HG02571 (cell line): ENCODE results near the gene PLAAT3.
"Not testable (repeated sequence)": the region's sequence is repeated elsewhere in the genome, so short reads cannot be mapped to it uniquely, and the experiment has no call there.

Experiments used
- ATAC-seq: cut with Tn5 transposase; IDR thresholded peaks from one replicate; pipeline ENCODE4 v1.9.1; 2021; ENCODE audit warnings: mild to moderate bottlenecking, moderate library complexity; ENCODE audit not compliant: unreplicated experiment

Gene PLAAT3

DNA sequence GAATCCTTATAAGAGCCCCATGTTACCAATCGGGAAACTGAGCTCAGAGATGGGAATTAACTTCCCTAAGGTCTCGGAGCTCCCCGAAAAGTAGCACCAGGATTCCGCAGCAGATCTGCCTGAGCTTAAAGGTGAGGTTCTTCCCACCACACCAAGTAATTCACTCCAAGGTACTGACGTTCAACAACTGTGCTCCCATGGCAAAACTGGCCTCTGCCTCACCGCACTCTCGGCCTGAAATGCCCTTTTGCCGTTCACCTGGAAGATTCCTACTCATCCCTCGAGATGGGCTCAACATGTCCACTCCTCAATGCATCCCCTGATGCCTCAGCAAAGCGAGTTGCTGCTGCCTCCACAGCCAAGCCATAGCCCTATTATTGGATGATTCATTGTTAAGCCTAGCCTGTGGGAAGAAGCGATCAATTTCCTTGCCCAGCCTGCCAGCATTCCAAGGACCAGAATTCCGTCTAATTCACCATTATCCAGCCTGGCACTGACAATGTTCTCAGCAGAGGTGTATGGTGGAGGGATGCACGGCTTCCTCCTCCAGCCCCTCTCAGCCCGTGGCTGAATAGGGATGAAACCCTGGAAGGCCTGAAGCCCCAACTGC lies 4.2 kb downstream of the PLAAT3 start:
- ATAC-seq: no peak

DNA sequence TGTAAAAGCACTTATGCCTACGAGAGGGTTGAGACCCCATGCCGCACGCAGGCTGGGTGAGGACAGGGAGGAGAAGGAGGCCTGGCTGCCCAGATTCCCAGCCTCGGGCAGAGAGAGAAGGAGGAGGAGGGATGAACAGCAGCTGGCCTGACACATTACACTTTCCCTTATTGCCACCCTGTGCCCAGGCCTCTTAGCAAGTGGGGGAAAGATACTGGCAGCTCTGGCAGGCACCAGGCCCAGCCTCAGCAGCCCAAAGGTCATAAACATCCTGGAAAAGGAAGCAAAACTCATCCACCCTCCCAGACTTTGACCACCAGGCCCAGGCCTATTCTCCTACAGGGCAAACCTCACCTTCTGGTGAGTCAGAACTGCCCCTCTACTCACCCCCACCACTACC lies 4.7 kb downstream of the PLAAT3 start:
- ATAC-seq: no peak

DNA sequence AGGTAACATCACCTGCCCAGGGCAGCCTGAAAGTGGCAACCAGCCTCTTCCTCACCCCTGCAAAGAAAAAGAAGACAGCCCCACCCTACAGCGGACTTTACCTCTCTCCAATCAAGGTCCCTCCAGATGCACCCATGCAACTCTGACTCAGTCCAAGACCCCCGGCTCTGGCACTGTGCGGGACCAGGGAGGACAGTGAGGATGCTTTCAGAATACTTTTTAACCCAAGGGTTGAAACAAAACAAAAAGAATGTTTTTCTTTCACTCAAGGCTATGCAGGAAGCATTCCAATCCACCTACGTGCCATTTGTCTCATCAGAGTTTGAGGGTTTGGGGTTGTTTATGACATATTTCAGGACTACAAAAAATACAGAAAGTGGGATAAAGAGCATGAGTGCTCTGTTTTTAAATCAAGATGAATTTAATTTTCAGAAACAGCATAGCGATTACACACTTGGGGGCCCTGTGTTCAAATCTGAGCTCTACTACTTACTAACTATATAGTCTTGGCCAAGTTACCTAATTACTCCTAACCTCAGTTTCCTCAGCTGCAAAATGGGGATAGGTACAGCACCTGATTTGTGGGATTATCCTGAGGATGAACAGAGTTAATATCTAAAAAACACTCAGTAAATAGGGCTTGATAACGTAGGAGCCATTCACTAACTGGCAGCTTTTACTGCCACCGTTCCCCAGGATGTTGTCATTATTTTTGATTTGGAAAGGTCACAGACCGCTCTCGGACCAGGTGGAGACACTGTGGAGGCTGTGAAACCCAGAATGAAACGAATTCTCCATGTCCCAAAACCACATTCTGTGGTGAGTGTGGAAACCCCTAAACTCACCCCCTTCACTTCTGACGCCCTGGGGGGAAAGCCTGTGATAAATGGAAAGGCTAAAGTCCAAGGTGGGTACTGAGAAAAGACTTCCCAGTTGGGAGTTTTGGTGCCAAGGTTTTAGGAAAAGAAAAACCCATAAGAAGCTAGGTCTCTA lies 5.6 kb downstream of the PLAAT3 start:
- no peak for ATAC-seq

DNA sequence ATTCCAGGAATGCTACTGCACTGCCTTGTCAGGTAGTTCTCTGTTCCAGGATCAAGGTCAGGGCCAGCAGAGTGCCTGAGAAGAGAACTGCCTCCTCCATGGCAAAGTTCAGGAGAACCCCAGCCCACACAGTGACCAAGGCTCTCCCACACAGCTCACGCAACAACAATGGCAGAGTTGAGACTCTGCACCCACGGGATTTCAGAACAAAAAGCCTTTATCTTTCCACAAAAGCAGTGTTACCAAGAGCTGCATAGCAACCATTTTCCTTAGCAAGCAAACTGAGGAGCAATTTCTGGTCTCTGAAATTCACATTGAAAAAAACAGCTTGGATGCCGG lies 11.1 kb downstream of the PLAAT3 start:
- ATAC-seq: no peak

- not testable (repeated sequence) for ATAC-seq
Observed at GRCh38 chr11:63602290-63603179, 11.7 kb downstream of the PLAAT3 start.

GRCh38 chr11:63599211-63600122 lies 14.8 kb downstream of the PLAAT3 start:
- no peak for ATAC-seq

DNA sequence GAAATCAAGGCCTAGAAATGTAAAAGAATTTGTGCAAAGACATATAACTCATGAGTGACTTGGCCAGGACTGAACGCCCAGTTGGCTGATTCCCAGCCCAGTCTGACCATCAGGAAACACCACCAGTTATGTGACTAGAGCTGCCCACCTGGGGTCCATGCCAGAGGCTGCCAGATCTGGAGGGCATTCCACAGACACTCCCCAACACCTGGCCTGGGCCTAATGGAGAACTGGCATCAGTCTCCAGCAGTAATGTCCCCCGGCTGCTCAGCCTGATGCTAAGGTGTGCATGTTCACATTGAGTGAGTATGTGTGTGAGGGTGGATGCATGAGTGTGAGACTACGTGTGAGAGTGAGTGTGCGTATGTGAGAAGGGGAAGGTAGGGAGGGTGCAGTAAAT lies 15.7 kb downstream of the PLAAT3 start:
- no peak for ATAC-seq

- ATAC-seq: no peak
Observed at GRCh38 chr11:63595296-63595695, 18.9 kb downstream of the PLAAT3 start.

- ATAC-seq: no peak
Observed at GRCh38 chr11:63592975-63593395, 21.2 kb downstream of the PLAAT3 start.

DNA sequence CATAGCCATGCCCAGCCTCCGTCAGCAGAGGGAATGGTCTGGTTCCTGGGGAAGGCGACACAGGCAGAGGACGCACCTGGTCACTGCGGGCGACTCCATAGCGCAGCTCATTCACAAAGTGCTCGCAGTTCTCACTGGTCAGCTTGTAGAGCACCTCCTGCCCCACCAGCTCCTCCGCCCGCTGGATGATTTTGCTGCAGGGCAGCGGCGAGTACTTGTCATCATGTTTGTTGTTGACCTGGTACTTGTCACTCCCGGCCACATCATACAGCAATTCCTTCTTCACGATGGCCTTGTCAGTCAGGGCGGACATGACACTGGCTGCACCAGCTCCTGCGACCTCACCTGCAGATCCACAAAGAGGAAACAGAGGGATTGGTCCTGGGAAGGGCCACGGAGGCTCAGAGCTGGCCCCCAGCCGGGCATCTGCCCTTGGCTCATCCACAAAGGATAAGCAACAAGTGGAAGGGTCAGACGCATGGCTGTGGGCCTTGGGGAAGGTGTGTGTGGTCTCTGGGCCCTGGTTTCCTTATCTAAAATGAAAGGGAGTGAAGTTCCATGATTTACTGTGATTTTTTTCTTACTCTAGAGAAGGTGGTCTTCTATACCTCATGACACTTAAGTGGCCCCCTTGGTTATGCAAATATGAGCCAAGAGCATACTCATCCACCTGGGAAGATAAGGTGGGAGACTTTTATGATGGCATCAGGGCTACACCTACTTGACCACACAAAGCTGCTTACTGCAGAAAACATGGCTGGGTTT lies 24.0 kb downstream of the PLAAT3 start:
- ATAC-seq: no peak

DNA sequence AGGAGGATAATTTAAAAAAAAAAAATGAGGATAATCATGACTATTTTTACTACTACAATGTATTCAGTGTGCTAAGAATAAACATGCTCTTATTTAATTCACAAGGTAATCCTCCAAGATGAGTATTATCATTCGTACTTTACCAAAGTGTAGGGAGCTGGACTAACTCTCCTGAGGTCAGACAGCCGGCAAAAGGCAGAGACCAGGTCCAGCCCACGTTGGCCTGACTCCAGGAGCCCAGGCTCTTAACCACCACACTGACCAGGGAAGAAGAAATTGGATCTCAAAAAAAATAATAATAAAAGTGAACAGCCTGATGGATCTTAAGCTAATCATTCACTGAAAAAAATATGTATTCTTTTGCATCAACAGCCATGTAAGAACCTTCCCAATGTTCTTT lies 25.2 kb downstream of the PLAAT3 start:
- ATAC-seq: no peak

GRCh38 chr11:63586451-63587166 lies 27.6 kb downstream of the PLAAT3 start:
- ATAC-seq: no peak

DNA sequence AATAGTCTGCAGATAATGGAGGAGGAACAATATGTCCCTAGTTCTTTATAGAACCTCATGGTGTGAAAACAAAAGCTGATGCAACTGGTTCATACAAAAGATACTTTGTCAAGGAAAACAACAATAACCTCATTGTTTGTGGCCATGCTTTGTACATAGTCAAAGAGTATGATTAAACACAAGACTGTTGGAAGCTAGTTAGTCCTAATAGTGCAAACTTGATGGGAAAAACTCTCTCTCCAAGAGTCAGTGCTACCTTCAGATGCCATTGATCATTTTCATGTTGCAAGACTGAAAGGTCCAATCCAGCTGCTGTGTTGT lies 30.9 kb downstream of the PLAAT3 start:
- ATAC-seq: no peak

GRCh38 chr11:63581224-63581623 lies 33.0 kb downstream of the PLAAT3 start:
- not testable (repeated sequence) for ATAC-seq

DNA sequence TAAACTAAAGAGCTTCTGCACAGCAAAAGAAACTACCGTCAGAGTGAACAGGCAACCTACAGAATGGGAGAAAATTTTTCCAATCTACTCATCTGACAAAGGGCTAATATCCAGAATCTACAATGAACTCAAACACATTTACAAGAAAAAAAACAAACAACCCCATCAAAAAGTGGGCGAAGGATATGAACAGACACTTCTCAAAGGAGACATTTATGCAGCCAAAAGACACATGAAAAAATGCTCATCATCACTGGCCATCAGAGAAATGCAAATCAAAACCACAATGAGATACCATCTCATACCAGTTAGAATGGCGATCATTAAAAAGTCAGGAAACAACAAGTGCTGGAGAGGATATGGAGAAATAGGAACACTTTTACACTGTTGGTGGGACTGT lies 35.4 kb downstream of the PLAAT3 start:
- ATAC-seq: not testable (repeated sequence)

DNA sequence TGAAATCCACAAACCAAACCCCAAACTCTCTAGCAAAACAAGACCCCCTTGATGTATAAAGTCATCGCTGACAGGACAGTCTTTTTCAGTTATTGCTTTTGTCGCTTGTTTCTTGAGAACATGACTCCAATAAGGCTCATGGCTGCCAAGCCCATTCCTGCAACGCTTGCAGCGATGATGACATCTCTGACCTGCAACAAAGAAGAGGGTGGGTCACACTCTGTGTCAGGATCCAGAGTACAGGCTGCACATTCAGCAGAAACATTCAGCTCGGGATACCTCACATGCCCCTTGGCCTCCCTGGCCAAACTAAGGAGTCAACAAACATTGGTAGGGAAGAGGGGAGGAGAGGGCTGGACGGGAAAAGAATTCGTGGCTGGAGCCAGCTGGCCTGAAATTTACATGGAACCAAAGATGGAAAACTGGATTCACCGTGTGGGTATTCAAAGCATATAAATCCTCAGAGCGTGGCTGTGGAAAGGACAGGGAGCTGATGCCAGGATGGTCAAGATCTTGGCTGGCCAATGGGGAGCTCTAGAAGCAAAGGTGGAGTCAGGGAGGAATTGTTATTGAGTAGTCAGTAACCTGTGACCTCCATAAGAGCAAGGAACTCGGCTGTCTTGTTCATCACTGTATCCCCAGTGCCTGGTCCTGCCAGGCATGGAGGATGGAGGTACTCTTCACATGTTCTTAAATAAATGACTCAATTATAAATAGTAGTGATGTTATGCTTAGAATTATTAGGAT lies 39.2 kb downstream of the PLAAT3 start:
- no peak for ATAC-seq

DNA sequence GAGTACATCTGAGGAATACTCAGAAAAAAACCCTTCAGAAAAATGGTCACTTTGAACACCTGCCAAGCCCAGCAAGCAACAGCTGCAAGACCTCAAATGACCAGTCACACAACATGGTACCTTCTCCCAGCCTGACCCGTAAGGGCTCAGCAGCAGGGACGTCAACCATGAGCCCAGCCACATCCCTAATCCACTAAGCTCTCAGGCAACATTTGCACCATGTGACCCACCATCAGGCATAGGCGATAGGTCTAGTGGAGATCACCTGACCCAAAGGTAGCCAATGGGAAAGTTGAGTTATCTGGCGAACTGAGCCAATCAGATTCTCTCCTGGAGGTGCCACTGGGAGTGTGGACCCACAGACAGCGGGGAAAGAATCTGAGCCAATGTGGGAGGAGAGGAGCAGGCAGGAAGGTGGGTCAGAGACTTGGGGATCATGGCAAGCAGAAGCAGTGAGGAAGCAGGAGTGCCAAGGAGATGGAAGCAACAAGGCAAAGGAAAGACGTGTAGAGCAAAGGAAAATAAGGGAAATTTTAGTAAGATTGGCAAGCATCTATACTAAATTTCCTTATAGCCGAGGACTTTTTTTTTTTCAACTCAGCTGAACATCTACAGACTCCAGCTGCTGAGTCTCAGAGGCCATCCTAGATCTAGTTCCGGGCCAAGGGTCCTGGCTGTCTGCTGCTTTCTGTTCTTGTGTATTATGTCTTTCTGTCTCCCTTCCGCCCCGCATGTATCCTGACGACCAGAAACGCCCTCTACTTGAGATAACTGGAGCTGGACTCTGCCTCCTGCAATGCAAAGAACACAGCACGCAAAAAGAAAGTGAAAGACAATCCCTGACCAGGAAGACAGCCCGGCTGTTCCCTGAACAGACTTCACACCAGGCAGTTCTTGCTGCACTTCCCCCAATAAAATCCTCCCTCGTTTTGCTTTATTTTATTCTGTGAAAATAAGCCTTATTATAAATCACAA lies 40.1 kb downstream of the PLAAT3 start:
- ATAC-seq: no peak
